Retina (tissue), 1 donor: ENCODE data around the gene HHIPL1.
A peak's percentile ranks its signal among the peaks of the same experiment; 100 is the strongest.

Experiments used
- DNase-seq: peaks from one replicate; pipeline ENCODE4 v3.0.0-alpha.2; 2016

Gene HHIPL1

GRCh38 chr14:99644723-99645544 is at the start of gene HHIPL1:
HHIPL1 (plus strand) TSS chr14:99645129; CDS start chr14:99645208, 79 bp downstream.
- peak; percentile 59 for DNase-seq

- DNase-seq, result no peak
These were observed 49.4 kb upstream of the HHIPL1 start for GRCh38 chr14:99595524-99595923.

DNA sequence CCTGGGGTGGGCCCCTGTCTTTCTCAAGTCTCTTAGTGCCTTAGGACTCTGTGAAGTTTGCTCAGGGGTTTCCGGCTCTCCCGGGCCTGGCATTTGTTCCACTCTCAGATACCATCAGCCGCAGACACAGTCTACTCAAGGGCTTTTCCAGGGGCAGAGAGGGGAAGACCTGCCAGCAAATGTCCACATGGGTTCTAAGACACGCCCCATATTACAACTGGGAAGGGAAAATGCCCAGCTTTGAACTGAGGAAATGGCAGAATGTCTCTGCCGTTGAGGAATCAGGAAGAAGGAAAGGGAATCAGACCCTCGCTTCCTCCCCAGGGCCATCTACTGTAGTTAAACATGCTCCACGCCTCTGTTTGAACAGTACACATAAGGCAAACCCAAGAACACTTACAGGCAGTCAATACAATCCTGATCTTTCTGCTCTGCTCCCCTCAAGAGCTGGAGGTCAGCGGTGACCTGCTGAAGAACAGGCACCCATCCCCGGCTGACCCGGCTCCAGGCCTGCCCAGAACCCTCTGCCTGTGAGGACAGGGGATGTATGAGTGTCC is 48.8 kb upstream of the HHIPL1 start:
- DNase-seq, result no peak

DNA sequence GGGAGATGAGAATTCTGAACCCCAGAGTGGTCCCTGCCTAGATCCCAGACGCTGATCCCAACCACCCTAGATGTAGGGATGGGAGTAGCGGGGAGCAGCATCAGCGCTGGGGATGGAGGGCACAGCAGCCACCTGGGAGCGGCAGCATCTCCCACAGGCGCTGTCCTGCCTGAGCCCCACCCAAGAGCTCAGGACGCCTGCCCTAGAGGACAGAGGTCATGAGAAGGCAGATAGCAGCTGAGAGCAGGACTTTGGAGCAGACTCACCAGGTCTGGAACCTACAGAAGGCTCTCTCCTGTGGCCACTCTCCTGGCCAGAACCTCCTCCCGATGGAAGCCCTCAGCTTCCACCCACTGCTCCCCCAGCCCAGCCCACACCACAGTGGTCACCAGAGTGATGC is 48.2 kb upstream of the HHIPL1 start:
- no peak for DNase-seq

- no peak for DNase-seq
These were observed 46.9 kb upstream of the HHIPL1 start for GRCh38 chr14:99597911-99598600.

DNA sequence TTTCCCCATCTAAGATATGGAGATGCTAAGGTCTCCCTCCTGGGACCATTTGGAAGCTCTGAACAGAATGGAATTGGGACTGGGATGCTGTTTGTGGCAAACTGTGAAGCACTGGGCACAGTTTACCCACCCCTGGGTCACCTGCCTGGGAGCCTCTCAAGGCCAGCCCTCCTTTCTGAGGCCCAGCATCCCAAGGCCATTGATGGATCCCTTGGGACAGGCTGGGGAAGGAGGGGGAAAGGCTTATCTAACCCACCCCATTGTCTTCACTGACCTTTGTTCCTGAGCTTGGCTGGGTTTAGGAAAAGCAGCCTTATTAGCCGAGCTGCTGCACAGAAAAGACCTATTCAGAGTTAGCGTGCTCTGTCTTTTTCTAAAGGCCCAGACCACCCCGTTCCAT is 46.2 kb upstream of the HHIPL1 start:
- peak; percentile 72 for DNase-seq

GRCh38 chr14:99599393-99599792 is 45.5 kb upstream of the HHIPL1 start:
- DNase-seq, result no peak

- DNase-seq, result no peak
These were observed 44.6 kb upstream of the HHIPL1 start for GRCh38 chr14:99600232-99600888.

- DNase-seq, result no peak
These were observed 43.5 kb upstream of the HHIPL1 start for GRCh38 chr14:99601361-99601831.

- peak; percentile 58 for DNase-seq
These were observed 42.7 kb upstream of the HHIPL1 start for GRCh38 chr14:99602054-99602787.

- peak; percentile 58 for DNase-seq
These were observed 42.0 kb upstream of the HHIPL1 start for GRCh38 chr14:99602788-99603415.

DNA sequence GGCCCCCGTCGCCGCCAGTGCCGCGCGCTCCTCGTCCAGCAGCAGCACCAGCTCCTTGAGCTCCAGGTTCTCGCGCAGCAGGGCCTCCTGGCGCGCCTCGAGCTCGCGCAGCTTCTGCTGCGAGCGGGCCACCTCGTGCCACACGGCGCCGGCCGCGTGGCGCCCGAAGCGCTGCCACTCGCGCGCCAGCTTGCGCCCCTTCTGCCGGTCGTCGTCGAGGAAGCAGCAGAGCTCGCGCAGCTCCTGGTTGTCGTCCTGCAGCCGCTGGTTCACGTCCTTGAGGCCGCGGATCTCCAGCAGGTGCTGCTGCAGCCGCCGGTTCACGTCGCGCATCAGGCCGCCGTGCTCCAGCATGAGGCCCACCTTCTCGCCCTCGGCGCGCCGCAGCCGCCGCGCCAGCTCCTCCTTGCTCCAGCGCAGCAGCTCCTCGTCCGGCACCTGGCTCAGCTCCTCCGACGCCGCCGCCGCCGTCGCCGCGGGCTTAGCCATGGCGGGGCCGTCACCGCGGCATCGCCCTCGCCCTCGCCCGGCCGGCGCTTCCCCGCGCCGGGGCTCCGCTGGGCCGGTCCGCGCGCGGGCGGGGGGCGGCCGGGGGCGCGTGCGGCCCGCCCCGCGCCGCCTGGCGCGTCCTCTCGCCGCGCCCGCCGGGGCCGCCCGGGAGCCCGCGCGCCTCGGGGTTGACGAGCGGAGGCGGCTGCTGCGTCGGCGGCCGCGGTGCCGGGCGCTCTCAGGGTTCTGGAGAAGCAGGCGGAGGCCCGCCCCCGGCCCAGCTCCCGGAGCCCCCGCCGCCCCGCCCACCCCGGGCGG is 41.3 kb upstream of the HHIPL1 start, which contains the start of gene CCDC85C:
Gene CCDC85C (minus strand): TSS at position 737 of the 807 bp plus-strand sequence. CDS start 248 bp downstream, at position 489.
- peak; percentile 85 for DNase-seq

DNA sequence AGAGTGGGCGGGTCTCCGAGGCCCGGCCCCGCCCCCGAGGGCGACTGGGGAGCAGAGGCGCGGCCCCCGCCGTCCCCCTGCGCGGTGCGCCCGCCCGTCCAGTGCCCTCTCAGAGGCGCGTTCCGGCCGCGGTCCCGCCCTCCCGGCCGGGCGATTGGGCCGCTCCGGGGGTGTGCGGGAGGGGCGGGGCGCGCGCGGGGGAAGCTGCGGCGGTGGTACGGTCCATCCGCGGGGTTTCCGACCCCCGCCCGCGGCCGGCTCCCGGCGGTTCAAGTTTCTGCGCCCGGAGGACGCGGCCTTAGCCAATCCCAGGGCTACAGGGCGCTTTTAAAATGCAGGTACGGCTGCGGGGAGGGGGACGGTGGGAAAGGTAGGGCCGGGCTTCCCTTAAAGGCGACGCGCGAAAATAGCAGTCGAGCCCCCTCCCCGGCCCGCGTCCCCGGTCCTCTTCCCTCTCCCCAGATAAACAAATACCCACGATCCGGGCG is 40.6 kb upstream of the HHIPL1 start:
- peak; percentile 95 for DNase-seq

GRCh38 chr14:99604766-99605298 is 40.1 kb upstream of the HHIPL1 start:
- peak; percentile 89 for DNase-seq

GRCh38 chr14:99605299-99605961 is 39.5 kb upstream of the HHIPL1 start:
- peak; percentile 91 for DNase-seq

- no peak for DNase-seq
These were observed 38.6 kb upstream of the HHIPL1 start for GRCh38 chr14:99606359-99606758.

GRCh38 chr14:99608591-99608990 is 36.3 kb upstream of the HHIPL1 start:
- DNase-seq, result no peak

- no peak for DNase-seq
These were observed 35.4 kb upstream of the HHIPL1 start for GRCh38 chr14:99609245-99610170.

DNA sequence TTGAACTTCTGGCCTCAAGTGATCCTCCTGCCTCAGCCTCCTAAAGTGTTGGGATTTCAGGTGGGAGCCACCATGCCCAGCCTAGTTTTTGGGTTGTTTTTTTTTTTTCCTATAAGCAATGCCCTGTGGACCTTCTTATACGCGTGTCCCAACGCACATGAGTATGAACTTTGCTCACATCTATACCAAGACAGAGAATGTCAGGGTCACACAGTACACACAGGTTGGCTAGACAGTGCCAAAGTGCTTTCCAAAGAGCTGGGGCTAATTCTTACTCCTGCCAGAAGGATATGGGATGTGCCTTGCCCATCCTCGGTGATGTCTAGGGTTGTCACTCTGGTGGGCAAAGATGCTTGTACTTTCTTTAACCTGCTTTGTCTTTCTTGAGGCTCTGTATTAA is 33.3 kb upstream of the HHIPL1 start:
- DNase-seq, result no peak
